HEK293T (cell line): ENCODE data around the gene CCDC146.

Experiments
- CTCF ChIA-PET: fragments of 350-600 bp; formaldehyde crosslinking; extraction: SDS; loops from one replicate; lab custom pipeline; 2021; ENCODE audit warnings: antibody characterized with exemption, inconsistent platforms; lab: Yijun Ruan, JAX
- POLR2A ChIA-PET: fragments of 350-600 bp; formaldehyde crosslinking; extraction: SDS; loops from one replicate; lab custom pipeline; 2020; ENCODE audit warnings: antibody characterized with exemption, inconsistent platforms; lab: Yijun Ruan, JAX
- DNase-seq: peaks from one replicate; pipeline ENCODE4 v3.0.0; 2012; ENCODE audit warnings: mixed read lengths; ENCODE audit errors: extremely low spot score
- ARNT ChIP-seq: fragments of 450-650 bp; IDR thresholded peaks from 2 replicates; pipeline ENCODE4 v1.6.1; 2017; ENCODE audit warnings: mild to moderate bottlenecking
- BHLHE40 ChIP-seq: fragments of 450-650 bp; IDR thresholded peaks from 2 replicates; pipeline ENCODE4 v1.6.1; 2016; ENCODE audit warnings: mild to moderate bottlenecking, moderate library complexity, borderline replicate concordance
- CTBP1 ChIP-seq: fragments of 450-650 bp; IDR thresholded peaks from 2 replicates; pipeline ENCODE4 v1.6.1; 2016; ENCODE audit warnings: borderline replicate concordance
- ELF4 ChIP-seq: fragments of 450-650 bp; IDR thresholded peaks from 2 replicates; pipeline ENCODE4 v1.6.1; 2017; ENCODE audit warnings: antibody characterized with exemption
- FOXA1 ChIP-seq: fragments of 450-650 bp; IDR thresholded peaks from 2 replicates; pipeline ENCODE4 v1.6.1; 2016; ENCODE audit warnings: mild to moderate bottlenecking
- FOXK2 ChIP-seq: fragments of 450-650 bp; IDR thresholded peaks from 2 replicates; pipeline ENCODE4 v1.6.1; 2016; ENCODE audit warnings: mild to moderate bottlenecking
- FOXM1 ChIP-seq: fragments of 450-650 bp; IDR thresholded peaks from 2 replicates; pipeline ENCODE4 v1.6.1; 2017; ENCODE audit warnings: mild to moderate bottlenecking, borderline replicate concordance
- HDGF ChIP-seq: fragments of 450-650 bp; IDR thresholded peaks from 2 replicates; pipeline ENCODE4 v1.6.1; 2017; ENCODE audit warnings: antibody characterized with exemption, borderline replicate concordance
- L3MBTL2 ChIP-seq: fragments of 450-650 bp; conservative IDR thresholded peaks from 2 replicates; pipeline ENCODE4 v1.6.1; 2016; ENCODE audit warnings: mild to moderate bottlenecking
- LEF1 ChIP-seq: fragments of 450-650 bp; IDR thresholded peaks from 2 replicates; pipeline ENCODE4 v1.6.1; 2017; ENCODE audit warnings: mild to moderate bottlenecking, borderline replicate concordance
- NFRKB ChIP-seq: fragments of 450-650 bp; IDR thresholded peaks from 2 replicates; pipeline ENCODE4 v1.6.1; 2016; ENCODE audit warnings: mild to moderate bottlenecking, moderate library complexity
- PKNOX1 ChIP-seq: fragments of 450-650 bp; IDR thresholded peaks from 2 replicates; pipeline ENCODE4 v1.6.1; 2016
- SP1 ChIP-seq: fragments of 450-650 bp; IDR thresholded peaks from 2 replicates; pipeline ENCODE4 v1.6.1; 2017
- SUZ12 ChIP-seq: fragments of 450-650 bp; IDR thresholded peaks from 2 replicates; pipeline ENCODE4 v1.6.1; 2016; ENCODE audit warnings: mild to moderate bottlenecking
- TARDBP ChIP-seq: fragments of 450-650 bp; IDR thresholded peaks from 2 replicates; pipeline ENCODE4 v1.6.1; 2016
- ZNF384 ChIP-seq: fragments of 450-650 bp; IDR thresholded peaks from 2 replicates; pipeline ENCODE4 v1.6.1; 2016

Gene CCDC146

GRCh38 chr7:77281780-77282478 lies 159.5 kb downstream of the CCDC146 start:
- no peak for TF ChIP-seq FOXM1
- no peak for TF ChIP-seq NFRKB
- TF ChIP-seq ELF4, result no peak
- TF ChIP-seq L3MBTL2, result no peak
- TF ChIP-seq ARNT, result no peak
- TF ChIP-seq SUZ12, result no peak
- TF ChIP-seq HDGF, result no peak
- TF ChIP-seq BHLHE40, result no peak
- no peak for TF ChIP-seq PKNOX1
- no peak for TF ChIP-seq TARDBP
- no peak for TF ChIP-seq FOXA1
- TF ChIP-seq LEF1, result no peak
- TF ChIP-seq ZNF384, result no peak
- TF ChIP-seq FOXK2, result no peak
- no peak for TF ChIP-seq CTBP1
- TF ChIP-seq SP1, result no peak
- CTCF ChIA-PET, result no interaction called here
- POLR2A ChIA-PET, result no interaction called here
- no peak for DNase-seq

- ChIA-PET CTCF (no interaction called here), POLR2A (no interaction called here)
- no peak for DNase-seq
- TF ChIP-seq ELF4 (no peak), SP1 (no peak)
Observed at GRCh38 chr7:77282897-77283296, 160.5 kb downstream of the CCDC146 start.

GRCh38 chr7:77284005-77284404 lies 161.6 kb downstream of the CCDC146 start:
- ChIA-PET CTCF (no interaction called here), POLR2A (no interaction called here)
- TF ChIP-seq SUZ12 (no peak), ARNT (no peak), FOXM1 (no peak), TARDBP (no peak), HDGF (no peak), PKNOX1 (no peak), L3MBTL2 (no peak), CTBP1 (no peak)
- no peak for DNase-seq

- POLR2A ChIA-PET, result no interaction called here
- no peak for DNase-seq
- TF ChIP-seq FOXA1 (no peak), LEF1 (no peak), CTBP1 (no peak), FOXM1 (no peak), FOXK2 (no peak), SP1 (no peak), ELF4 (no peak), ARNT (no peak)
- CTCF ChIA-PET, result no interaction called here
Observed at GRCh38 chr7:77284616-77285015, 162.2 kb downstream of the CCDC146 start.

- ChIA-PET CTCF (no interaction called here), POLR2A (no interaction called here)
- TF ChIP-seq FOXK2 (no peak), ARNT (no peak)
- no peak for DNase-seq
Observed at GRCh38 chr7:77288676-77289320, 166.4 kb downstream of the CCDC146 start.

- CTCF ChIA-PET, result no interaction called here
- POLR2A ChIA-PET, result no interaction called here
- no peak for DNase-seq
- no peak for TF ChIP-seq L3MBTL2
- no peak for TF ChIP-seq ELF4
- TF ChIP-seq TARDBP, result no peak
- no peak for TF ChIP-seq FOXM1
Observed at GRCh38 chr7:77289387-77289786, 167.0 kb downstream of the CCDC146 start.

- ChIA-PET POLR2A (no interaction called here), CTCF (no interaction called here)
- no peak for DNase-seq
- TF ChIP-seq HDGF, result no peak
- no peak for TF ChIP-seq FOXM1
- TF ChIP-seq SUZ12, result no peak
- TF ChIP-seq CTBP1, result no peak
- TF ChIP-seq ELF4, result no peak
- TF ChIP-seq LEF1, result no peak
- no peak for TF ChIP-seq PKNOX1
Observed at GRCh38 chr7:77290425-77290824, 168.0 kb downstream of the CCDC146 start.
